Hematopoietic multipotent progenitor cell treated with erythropoietin and hydrocortisone succinate and interleukin-3 and kit ligand, for 4 days (in vitro differentiated cells): ENCODE results near the gene NUP88.
A peak's percentile ranks its signal among the peaks of the same experiment; 100 is the strongest.
"Not testable (repeated sequence)": the region's sequence is repeated elsewhere in the genome, so short reads cannot be mapped to it uniquely, and the experiment has no call there.

Experiments
- DNase-seq: peaks from one replicate; pipeline ENCODE4 v3.0.0-alpha.2; 2015

The NUP88 gene

GRCh38 chr17:5419356-5419958 lies at the start of gene NUP88:
Gene NUP88 (minus strand): TSS chr17:5419662. CDS start chr17:5419650, 12 bp downstream.
- peak; percentile 99 for DNase-seq

- DNase-seq: peak; percentile 35
Measured at GRCh38 chr17:5468075-5468473, 48.6 kb upstream of the NUP88 start.

- DNase-seq: no peak
Measured at GRCh38 chr17:5467416-5467815, 48.0 kb upstream of the NUP88 start.

- no peak for DNase-seq
Measured at GRCh38 chr17:5466295-5466694, 46.8 kb upstream of the NUP88 start.

- no peak for DNase-seq
Measured at GRCh38 chr17:5464717-5465507, 45.5 kb upstream of the NUP88 start.

GRCh38 chr17:5446786-5447185 lies 27.3 kb upstream of the NUP88 start:
- no peak for DNase-seq

- no peak for DNase-seq
Measured at GRCh38 chr17:5444209-5444608, 24.7 kb upstream of the NUP88 start.

- no peak for DNase-seq
Measured at GRCh38 chr17:5443728-5444127, 24.3 kb upstream of the NUP88 start.

- no peak for DNase-seq
Measured at GRCh38 chr17:5439446-5439764, 19.9 kb upstream of the NUP88 start.

GRCh38 chr17:5438716-5439445 lies 19.4 kb upstream of the NUP88 start, which contains the start of gene C1QBP:
Gene C1QBP (minus strand): TSS chr17:5439155. CDS start chr17:5439073, 82 bp downstream.
- peak; percentile 97 for DNase-seq

GRCh38 chr17:5437721-5438317 lies 18.4 kb upstream of the NUP88 start:
- no peak for DNase-seq

- DNase-seq: peak; percentile 45
Measured at GRCh38 chr17:5435781-5436315, 16.4 kb upstream of the NUP88 start.

GRCh38 chr17:5434984-5435383 lies 15.5 kb upstream of the NUP88 start:
- DNase-seq: no peak

GRCh38 chr17:5431949-5432556 lies 12.6 kb upstream of the NUP88 start:
- DNase-seq: no peak

- DNase-seq: not testable (repeated sequence)
Measured at GRCh38 chr17:5431234-5431633, 11.8 kb upstream of the NUP88 start.

GRCh38 chr17:5430413-5430999 lies 11.0 kb upstream of the NUP88 start:
- no peak for DNase-seq

GRCh38 chr17:5429191-5429887 lies 9.9 kb upstream of the NUP88 start:
- DNase-seq: no peak

GRCh38 chr17:5425826-5426225 lies 6.4 kb upstream of the NUP88 start:
- no peak for DNase-seq

GRCh38 chr17:5424909-5425308 lies 5.4 kb upstream of the NUP88 start:
- DNase-seq: no peak

- no peak for DNase-seq
Measured at GRCh38 chr17:5422505-5422904, 3.0 kb upstream of the NUP88 start.

GRCh38 chr17:5419959-5420653 lies 644 bp upstream of the NUP88 start, which contains the start of gene RPAIN:
Gene RPAIN (plus strand): TSS chr17:5420182. CDS start chr17:5420211, 29 bp downstream.
- peak; percentile 97 for DNase-seq
